Measurements from ENCODE around the gene PSMB8. TPM values are rescaled to one million over a fixed set of nuclear protein-coding genes. Genes with fewer than 3 reads are reported as not detected.

Gene PSMB8
- total RNA-seq, 2 experiments from 2014 or later, result 370 to 371 TPM

GRCh38 chr6:32847004-32847403, 3.2 kb upstream of the PSMB8 start:
- intact Hi-C loops (cut with micrococcal nuclease), result no loop called here
- Mint-ChIP-seq H3K4me3 (peak overlapping the region; percentile 97), H3K4me1 (ENCODE audit: low read depth) (peaks cover 53% of the 10 kb centered on the region), H3K27me3 (no peaks in the 10 kb centered on the region), H3K9me3 (no peaks in the 10 kb centered on the region), H3K36me3 (ENCODE audit: low read depth) (peaks cover 95% of the 10 kb centered on the region), H3K27ac (peak overlapping the region; percentile 99)
- DNase-seq (no peak), ATAC-seq (no peak)
- TF ChIP-seq CTCF (IDR thresholded peaks at IDR 0.05), result no peak
- ChIA-PET POLR2A (interaction anchor here (1.7 to 10.7 kb wide), 4 partner anchors 8 to 125 kb away, joined by 6 to 458 read pairs (median 74); partner anchors contain the start of genes BRD2, PSMB9, TAP1 and TAP2), CTCF (interaction anchor here (0.5 to 10.1 kb wide), 5 partner anchors 8 to 138 kb away, joined by 4 to 400 read pairs (median 16); partner anchors contain the start of genes PSMB9, TAP1 and TAP2)

- H3K4me1 Mint-ChIP-seq (ENCODE audit: low read depth), result peaks cover 60% of the 10 kb centered on the region
- H3K9me3 Mint-ChIP-seq, result no peaks in the 10 kb centered on the region
- no peaks in the 10 kb centered on the region for H3K27me3 Mint-ChIP-seq
- ChIA-PET POLR2A (interaction anchor here (0.7 to 10.7 kb wide), 17 partner anchors 11 to 668 kb away, joined by 3 to 458 read pairs (median 6); partner anchors contain the start of genes BRD2, HLA-DQB1, PSMB9 and RPS18), CTCF (interaction anchor here (0.9 to 10.1 kb wide), 9 partner anchors 13 to 140 kb away, joined by 3 to 400 read pairs (median 4); partner anchors contain the start of genes PSMB9 and TAP1)
- peak; percentile 67 for DNase-seq
- H3K4me3 Mint-ChIP-seq, result peak overlapping the region; percentile 97
- peaks cover 94% of the 10 kb centered on the region for H3K36me3 Mint-ChIP-seq (ENCODE audit: low read depth)
- TF ChIP-seq CTCF (IDR thresholded peaks at IDR 0.05), result no peak
- peak; percentile 7 for ATAC-seq
- peak overlapping the region; percentile 99 for H3K27ac Mint-ChIP-seq
- intact Hi-C loops (cut with micrococcal nuclease), result loop anchor here (2.0 kb wide), 1 partner anchor 125 kb away; no protein-coding TSS in a partner anchor
These were observed 1.6 kb upstream of the PSMB8 start for GRCh38 chr6:32845384-32845884.

DNA sequence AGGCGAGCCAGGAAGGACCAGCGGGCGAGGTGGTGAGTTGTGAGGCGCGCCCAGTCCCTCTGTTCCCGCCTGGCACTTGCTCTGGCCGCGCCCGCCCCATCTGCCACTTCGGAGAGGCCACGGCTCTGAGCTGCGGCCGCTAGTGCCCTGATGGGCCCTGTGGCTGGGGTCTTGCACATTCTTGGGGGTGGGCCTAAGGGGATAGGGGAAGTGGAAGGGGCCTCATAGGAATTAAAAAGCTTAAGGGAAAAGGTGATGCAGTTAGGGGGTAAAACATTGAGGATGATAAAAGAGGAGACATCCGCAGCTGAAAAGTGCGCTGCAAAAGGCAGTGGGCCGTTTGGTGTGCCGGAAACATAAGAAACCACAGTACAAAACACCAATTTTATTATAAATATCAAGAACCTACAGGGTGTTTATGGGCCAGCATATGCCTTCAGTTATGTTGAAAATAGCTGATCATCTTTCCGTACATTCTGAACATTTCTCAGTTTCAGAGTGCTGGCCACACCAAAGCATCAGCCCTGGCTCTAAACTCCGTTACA, 1.1 kb upstream of the PSMB8 start:
- no peak for TF ChIP-seq CTCF (IDR thresholded peaks at IDR 0.05)

GRCh38 chr6:32843331-32843978, 392 bp downstream of the PSMB8 start:
- H3K4me1 Mint-ChIP-seq (ENCODE audit: low read depth), result peaks cover 60% of the 10 kb centered on the region

More for the DNA sequence above, 1.1 kb upstream of the PSMB8 start:
- Mint-ChIP-seq H3K9me3 (no peaks in the 10 kb centered on the region), H3K4me1 (ENCODE audit: low read depth) (peaks cover 60% of the 10 kb centered on the region), H3K27me3 (no peaks in the 10 kb centered on the region), H3K4me3 (peak overlapping the region; percentile 97), H3K27ac (peak overlapping the region; percentile 99), H3K36me3 (ENCODE audit: low read depth) (peaks cover 94% of the 10 kb centered on the region)
- CTCF ChIA-PET, result interaction anchor here (0.7 to 10.1 kb wide), 9 partner anchors 14 to 1324 kb away, joined by 3 to 400 read pairs (median 4); partner anchors contain the start of genes PSMB9 and TAP1
- DNase-seq, result peak; percentile 47
- intact Hi-C loops (cut with micrococcal nuclease), result loop anchor here (2.0 kb wide), 1 partner anchor 126 kb away; no protein-coding TSS in a partner anchor
- POLR2A ChIA-PET, result interaction anchor here (1.0 to 10.7 kb wide), 16 partner anchors 11 to 427 kb away, joined by 3 to 458 read pairs (median 6); partner anchors contain the start of genes BRD2, HLA-DQB1, PSMB9 and RPS18
- ATAC-seq, result peak; percentile 1

More at GRCh38 chr6:32843331-32843978, 392 bp downstream of the PSMB8 start:
- H3K4me3 Mint-ChIP-seq, result peak overlapping the region; percentile 97
- peaks cover 92% of the 10 kb centered on the region for H3K36me3 Mint-ChIP-seq (ENCODE audit: low read depth)
- no peak for DNase-seq
- H3K27ac Mint-ChIP-seq, result peak overlapping the region; percentile 99
- ChIA-PET CTCF (interaction anchor here (3.3 to 10.1 kb wide), 4 partner anchors 15 to 142 kb away, joined by 16 to 400 read pairs (median 168); partner anchors contain the start of genes PSMB9 and TAP1), POLR2A (interaction anchor here (1.3 to 10.7 kb wide), 11 partner anchors 7 to 428 kb away, joined by 4 to 458 read pairs (median 13); partner anchors contain the start of genes BRD2, PSMB9, RPS18 and TAP1)
- no peak for ATAC-seq
- no peaks in the 10 kb centered on the region for H3K27me3 Mint-ChIP-seq
- no peak for TF ChIP-seq CTCF (IDR thresholded peaks at IDR 0.05)
- no peaks in the 10 kb centered on the region for H3K9me3 Mint-ChIP-seq
- intact Hi-C loops (cut with micrococcal nuclease), result no loop called here
